ENCODE measurements around the gene KRT79. TPM values are rescaled to one million over a fixed set of nuclear protein-coding genes. Genes with fewer than 3 reads are reported as not detected.
"Not testable (repeated sequence)": the region's sequence is repeated elsewhere in the genome, so short reads cannot be mapped to it uniquely, and the experiment has no call there.

The KRT79 gene
- total RNA-seq, 1 donor from 2014 or later = not detected

DNA sequence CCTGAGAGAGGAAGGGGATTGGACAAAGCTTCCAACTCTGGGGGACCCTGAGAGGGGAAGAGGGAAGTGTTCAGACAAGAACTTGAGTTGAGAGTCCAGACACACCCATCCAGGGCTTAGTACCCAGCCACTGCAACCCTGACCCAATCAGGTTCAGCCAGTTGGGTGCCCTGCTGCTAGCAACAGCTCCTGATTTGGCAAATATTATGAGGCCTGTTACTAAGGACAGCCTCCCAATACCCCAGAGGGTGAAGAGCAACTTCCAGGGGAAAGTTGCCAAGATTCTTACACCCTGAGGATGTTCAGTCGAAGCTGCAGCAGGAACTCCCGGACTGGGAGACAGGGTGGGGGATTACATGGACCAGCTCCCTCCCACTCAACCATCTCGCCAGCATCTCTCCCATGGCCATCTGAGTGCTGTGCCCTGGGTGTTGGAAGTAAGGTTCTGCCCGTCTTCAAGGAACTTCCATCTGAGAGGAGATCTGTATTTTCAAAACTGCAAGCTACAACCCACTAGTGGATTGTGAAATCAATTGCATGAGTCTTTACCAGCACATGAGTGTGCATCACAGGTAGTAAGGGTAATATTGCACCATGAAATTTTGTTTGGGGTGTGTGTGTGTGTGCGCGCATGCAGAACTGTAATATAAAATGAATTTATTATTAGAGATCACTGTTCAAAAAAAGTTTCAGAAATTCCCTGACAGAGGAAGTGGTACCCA, 26.2 kb upstream of the KRT79 start:
- peak; percentile 42 for DNase-seq (ENCODE audit: low spot score)

- no peak for DNase-seq (ENCODE audit: low spot score)
These were observed 23.4 kb upstream of the KRT79 start for GRCh38 chr12:52857500-52857899.

DNA sequence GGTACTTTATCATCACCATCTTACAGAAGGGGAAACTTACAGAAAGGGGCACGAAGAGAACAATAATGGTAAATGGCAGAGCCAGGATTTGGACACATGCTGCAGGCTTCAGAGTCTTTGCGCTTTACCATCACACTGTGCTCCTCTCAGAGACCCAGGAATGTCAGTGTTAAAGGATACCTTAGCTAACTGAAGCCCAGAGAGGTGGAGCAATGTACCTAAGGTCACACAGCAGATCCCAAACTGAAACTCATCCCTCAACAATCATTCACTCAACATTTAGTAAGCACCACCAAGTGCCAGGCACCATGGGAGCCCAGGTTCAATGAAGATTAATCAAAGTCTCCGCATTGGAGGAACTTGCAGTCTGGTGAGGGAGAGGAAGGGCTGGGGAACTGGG, 22.7 kb upstream of the KRT79 start:
- DNase-seq (ENCODE audit: low spot score) = no peak

- DNase-seq (ENCODE audit: low spot score) = not testable (repeated sequence)
These were observed 22.0 kb upstream of the KRT79 start for GRCh38 chr12:52856077-52856476.

DNA sequence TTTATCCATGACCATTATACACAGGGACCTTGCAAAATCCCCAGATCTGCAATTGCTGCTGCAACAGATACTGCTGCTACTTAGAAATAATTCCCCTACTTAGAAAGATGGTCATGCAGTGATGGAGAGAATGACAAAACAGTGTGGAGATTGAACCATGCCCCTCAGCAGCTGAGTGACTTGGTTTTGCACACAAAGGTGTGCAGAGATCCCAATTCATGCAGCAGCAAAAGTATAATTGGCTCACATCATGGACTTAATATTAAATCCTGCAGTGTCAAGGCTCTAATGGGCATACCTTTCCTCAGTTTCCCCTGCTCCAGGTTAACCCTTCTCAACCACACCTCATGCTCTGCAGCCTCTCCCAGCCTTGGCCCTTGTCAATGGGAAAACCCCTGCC, 17.7 kb upstream of the KRT79 start:
- DNase-seq (ENCODE audit: low spot score) = no peak

- DNase-seq (ENCODE audit: low spot score) = no peak
These were observed 16.6 kb upstream of the KRT79 start for GRCh38 chr12:52850681-52851080.

DNA sequence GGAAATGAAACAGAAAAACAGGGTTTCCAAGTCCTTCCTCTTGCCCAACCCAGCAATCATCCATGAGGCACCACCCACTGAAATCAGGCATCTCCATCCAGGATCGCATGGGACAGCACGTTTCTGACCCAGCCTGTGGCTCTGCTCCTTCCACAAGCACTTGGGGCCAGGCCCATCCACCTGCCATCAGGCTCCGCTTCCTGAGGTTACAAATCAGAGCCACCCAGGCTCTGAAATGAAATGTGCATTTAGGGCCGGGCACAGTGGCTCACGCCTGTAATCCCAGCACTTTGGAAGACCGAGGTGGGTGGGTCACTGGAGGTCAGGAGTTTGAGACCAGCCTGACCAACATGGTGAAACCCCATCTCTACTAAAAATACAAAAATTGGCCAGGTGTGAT, 15.4 kb upstream of the KRT79 start:
- no peak for DNase-seq (ENCODE audit: low spot score)

- no peak for DNase-seq (ENCODE audit: low spot score)
These were observed 14.6 kb upstream of the KRT79 start, which contains the start of gene KRT78 for GRCh38 chr12:52848661-52849255. KRT78 (minus strand) TSS chr12:52848994; CDS start chr12:52848930, 64 bp downstream.

DNA sequence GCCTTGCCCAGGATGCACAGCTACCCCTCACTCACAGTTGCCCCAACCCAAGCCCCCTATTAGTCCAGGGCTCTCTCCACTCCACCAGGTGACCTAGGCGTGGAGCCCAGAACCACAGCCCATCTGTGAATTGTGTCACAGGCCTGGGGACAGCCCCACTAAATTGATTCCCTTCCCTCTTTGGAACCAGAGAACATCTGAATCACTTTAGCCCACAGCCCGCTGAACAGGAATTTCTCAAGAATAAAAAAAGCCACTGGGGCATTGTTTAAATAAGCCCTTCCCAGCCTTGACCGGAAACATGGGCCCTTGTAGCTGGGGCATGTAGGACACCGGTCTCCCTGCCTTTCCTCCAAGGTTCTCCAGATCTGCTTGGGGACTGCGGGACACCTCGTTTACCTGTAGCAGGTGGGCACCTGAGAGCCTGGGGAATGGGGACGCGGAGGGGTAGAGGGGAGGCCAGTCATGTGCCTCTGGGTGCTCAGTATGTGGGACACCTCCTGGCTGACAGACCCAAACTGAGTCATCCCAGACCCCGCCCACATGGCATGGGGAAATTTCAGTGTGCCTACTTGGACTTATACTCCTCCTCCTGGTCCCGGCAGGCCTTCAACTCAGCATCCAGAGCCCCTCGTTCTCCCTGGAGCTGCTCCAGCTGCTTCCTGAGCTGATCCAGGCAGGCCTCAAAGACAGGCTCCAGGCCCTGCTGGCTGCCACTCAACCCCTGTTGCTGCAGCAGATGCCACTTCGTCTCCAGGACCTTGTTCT, 13.4 kb upstream of the KRT79 start:
- no peak for DNase-seq (ENCODE audit: low spot score)

DNA sequence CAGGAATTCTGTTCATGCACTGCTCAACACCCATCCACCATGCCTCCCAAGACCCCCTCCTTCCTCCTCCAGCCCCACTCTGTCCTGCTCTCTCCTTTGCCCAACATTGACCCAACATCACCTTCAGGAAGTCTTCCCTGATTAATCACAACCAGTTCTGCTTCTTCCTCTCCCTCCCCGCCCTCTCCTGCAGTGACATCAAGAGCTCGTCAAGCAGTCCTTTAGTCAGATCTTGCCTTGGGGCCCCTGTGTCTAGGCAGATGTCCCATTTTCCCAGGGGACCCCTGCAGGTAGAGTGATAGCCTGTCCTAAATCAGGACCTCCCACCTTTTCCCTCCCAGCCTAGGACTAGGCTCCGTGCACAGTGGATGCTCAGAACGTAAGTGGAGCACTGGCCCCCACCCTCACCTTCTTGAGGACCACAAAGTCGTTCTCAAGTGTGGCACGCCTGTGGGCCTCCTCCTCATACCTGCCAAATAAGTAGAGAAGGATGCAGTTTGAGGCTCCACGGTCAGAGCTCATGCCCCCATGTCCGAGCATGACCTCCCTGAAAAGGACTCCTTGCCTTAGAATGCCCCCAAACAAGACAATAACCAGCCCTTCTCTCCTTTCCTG, 12.4 kb upstream of the KRT79 start:
- no peak for DNase-seq (ENCODE audit: low spot score)

GRCh38 chr12:52845946-52846345, 11.8 kb upstream of the KRT79 start:
- no peak for DNase-seq (ENCODE audit: low spot score)

DNA sequence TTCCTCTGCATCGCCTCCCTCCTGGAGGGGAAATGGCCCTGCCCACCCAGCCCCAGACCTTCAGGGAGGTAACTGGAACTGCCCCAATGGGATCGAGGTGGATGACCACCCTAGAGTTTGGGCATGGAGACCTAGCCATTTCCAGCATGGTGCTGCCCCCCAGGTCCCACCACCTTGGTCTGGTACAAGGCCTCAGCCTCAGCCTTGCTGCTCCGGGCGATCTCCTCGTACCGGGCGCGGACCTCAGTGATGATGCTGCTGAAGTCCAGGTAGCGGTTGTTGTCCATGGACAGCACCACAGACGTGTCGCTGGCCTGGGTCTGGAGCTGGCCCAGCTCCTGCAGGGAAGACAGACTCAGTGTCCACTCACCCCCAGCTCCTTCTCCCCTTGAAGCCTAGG, 10.3 kb upstream of the KRT79 start:
- DNase-seq (ENCODE audit: low spot score) = no peak

- no peak for DNase-seq (ENCODE audit: low spot score)
These were observed 5.5 kb upstream of the KRT79 start for GRCh38 chr12:52839436-52840105.

- no peak for DNase-seq (ENCODE audit: low spot score)
These were observed 4.7 kb upstream of the KRT79 start for GRCh38 chr12:52838609-52839435.

GRCh38 chr12:52837781-52838608, 3.9 kb upstream of the KRT79 start:
- no peak for DNase-seq (ENCODE audit: low spot score)

DNA sequence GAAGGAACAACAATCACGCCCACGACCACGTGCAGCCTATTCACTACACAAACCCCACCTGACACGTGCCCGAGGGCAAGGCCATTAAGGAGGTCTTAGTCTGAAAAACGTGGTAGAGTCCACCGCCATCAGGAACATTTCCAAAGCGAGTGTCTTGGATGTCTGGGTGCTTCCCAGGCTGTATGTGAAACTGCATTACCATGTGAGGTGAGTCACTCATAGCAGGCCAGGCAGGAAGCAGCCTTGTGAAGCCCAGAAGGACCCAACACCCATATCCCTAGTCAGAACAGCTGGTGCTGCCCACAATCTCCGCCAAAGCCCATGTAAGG, 3.3 kb upstream of the KRT79 start:
- DNase-seq (ENCODE audit: low spot score) = no peak

DNA sequence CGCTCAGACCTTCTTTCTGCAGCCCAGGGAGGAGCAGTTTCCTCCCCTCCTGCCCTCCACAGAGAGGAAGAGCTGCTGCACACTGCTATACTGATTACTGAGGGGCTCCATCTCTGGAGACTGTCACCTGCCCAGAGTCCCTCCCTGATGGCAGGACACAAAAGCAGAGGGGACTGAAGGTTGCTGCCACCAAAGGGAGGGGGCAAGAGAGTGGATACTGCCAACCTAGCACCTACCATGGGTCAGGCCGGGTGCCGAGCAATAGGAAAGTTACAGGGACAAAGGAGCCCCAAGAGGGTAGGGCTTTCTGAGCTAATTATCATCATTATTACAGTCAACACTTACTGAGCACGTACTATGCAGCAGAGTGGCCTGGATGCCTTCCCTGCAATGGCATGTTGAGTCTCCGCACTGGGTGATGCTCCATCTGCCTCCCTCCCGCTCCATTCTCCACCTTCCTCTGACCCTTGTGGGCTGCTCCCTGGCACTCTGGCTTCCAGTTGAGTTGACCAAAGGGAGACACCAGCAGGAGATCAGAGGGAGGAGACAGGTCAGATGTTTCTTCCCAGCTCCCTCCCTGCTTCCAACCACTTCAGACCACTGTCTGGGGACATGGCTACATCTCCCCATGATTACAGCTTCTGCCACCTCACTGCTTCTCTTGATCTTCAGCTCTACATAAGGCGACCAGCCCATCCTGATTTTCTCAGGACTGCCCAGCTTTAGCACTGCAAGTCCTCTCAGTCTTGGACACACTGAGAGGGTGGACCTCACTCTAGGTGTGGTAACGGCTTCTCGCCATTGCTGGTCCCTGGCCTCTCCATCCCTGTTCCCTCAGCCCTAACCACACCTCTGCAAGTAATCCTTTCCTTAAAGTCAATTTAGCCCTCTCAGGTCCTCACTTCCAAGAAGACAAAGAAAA, 2.6 kb upstream of the KRT79 start:
- no peak for DNase-seq (ENCODE audit: low spot score)

- DNase-seq (ENCODE audit: low spot score) = no peak
These were observed 1.9 kb upstream of the KRT79 start for GRCh38 chr12:52836042-52836466.
